PC-9 (cell line): ENCODE measurements around the gene GBX2. TPM values are rescaled to one million over a fixed set of nuclear protein-coding genes. Genes with fewer than 3 reads are reported as not detected.

Experiments used
- BruUV-seq: library from RNA; stranded (reverse); fragments of 400-500 nt; replicated peaks from 2 replicates; lab custom pipeline; 2021; lab: Mats Ljungman, UMichigan
- CTCF ChIA-PET: fragments of 300-600 bp; sonication (Branson Sonifier 250); formaldehyde crosslinking; loops from one replicate; lab custom pipeline; 2022; ENCODE audit warnings: antibody characterized with exemption; lab: Charles Lee
- POLR2A ChIA-PET: fragments of 300-600 bp; sonication (Branson Sonifier 250); formaldehyde crosslinking; loops from one replicate; lab custom pipeline; 2022; ENCODE audit warnings: antibody characterized with exemption; ENCODE audit not compliant: unreplicated experiment; lab: Charles Lee
- DNase-seq, 2 experiments: peaks; one replicate each; pipeline versions ENCODE4 v3.0.0 to v3.0.0-alpha.2; 2015 to 2022; ENCODE audit warnings: mixed read lengths in 1 of 2
- H2AFZ ChIP-seq: fragments of 200-600 bp; sonication (generic); 2 replicates; pipeline ENCODE4 v1.8.1; 2017; ENCODE audit warnings: antibody characterized with exemption
- H3F3A ChIP-seq: fragments of 200-600 bp; sonication (generic); 2 replicates; pipeline ENCODE4 v1.8.1; 2017; ENCODE audit warnings: antibody characterized with exemption, mild to moderate bottlenecking, low read depth; ENCODE audit not compliant: insufficient read depth
- H3K27ac ChIP-seq: fragments of 200-600 bp; sonication (generic); 2 replicates; pipeline ENCODE4 v1.6.1; 2016; ENCODE audit warnings: mixed run types
- H3K27me3 ChIP-seq: fragments of 200-600 bp; sonication (generic); 2 replicates; pipeline ENCODE4 v1.6.1; 2016; ENCODE audit warnings: low read depth, mixed run types; ENCODE audit not compliant: insufficient read depth
- H3K36me3 ChIP-seq: fragments of 200-600 bp; sonication (generic); 2 replicates; pipeline ENCODE4 v1.6.1; 2016; ENCODE audit warnings: low read depth, mixed run types
- H3K4me1 ChIP-seq: fragments of 200-600 bp; sonication (generic); replicated peaks from 2 replicates; pipeline ENCODE4 v1.6.1; 2016; ENCODE audit warnings: mixed run types; ENCODE audit not compliant: insufficient read depth
- H3K4me2 ChIP-seq: fragments of 200-600 bp; sonication (generic); 2 replicates; pipeline ENCODE4 v1.6.1; 2017; ENCODE audit warnings: mixed run types
- H3K4me3 ChIP-seq: fragments of 200-600 bp; sonication (generic); 2 replicates; pipeline ENCODE4 v1.6.1; 2016; ENCODE audit warnings: mixed run types
- H3K79me2 ChIP-seq: fragments of 200-600 bp; sonication (generic); 2 replicates; pipeline ENCODE4 v1.6.1; 2017; ENCODE audit warnings: low read depth, mixed run types
- H3K9me2 ChIP-seq: fragments of 200-600 bp; sonication (generic); 2 replicates; pipeline ENCODE4 v1.8.1; 2017; ENCODE audit warnings: mild to moderate bottlenecking; ENCODE audit not compliant: insufficient read depth
- H3K9me3 ChIP-seq: fragments of 200-600 bp; sonication (generic); 2 replicates; pipeline ENCODE4 v1.8.1; 2016; ENCODE audit warnings: low read depth; ENCODE audit not compliant: insufficient read depth
- H4K20me1 ChIP-seq: fragments of 200-600 bp; sonication (generic); 2 replicates; pipeline ENCODE4 v1.8.1; 2017; ENCODE audit not compliant: insufficient read depth
- CTCF ChIP-seq: fragments of 200-600 bp; sonication (generic); conservative IDR thresholded peaks from 2 replicates; pipeline ENCODE4 v1.6.1; 2017; ENCODE audit warnings: mixed run types, antibody characterized with exemption, mild to moderate bottlenecking, moderate library complexity
- EZH2 ChIP-seq: fragments of 200-600 bp; sonication (generic); IDR thresholded peaks from 2 replicates; pipeline ENCODE4 v1.8.0; 2017; ENCODE audit warnings: antibody characterized with exemption, low read depth
- intact Hi-C: fragments of 100-400 bp; cut with micrococcal nuclease; formaldehyde crosslinking; loops from one replicate; pipeline ENCODE4 v1.10.0; 2022; ENCODE audit not compliant: unreplicated experiment
- total RNA-seq: library from RNA; stranded (reverse); gene quantifications from 2 replicates; pipeline ENCODE4 v1.2.3, GENCODE V29; 2021

GBX2 gene
- total RNA-seq, 1 experiment from 2014 or later: not detected

GRCh38 chr2:236130349-236130998, 37.7 kb downstream of the GBX2 start:
- H3K4me3 ChIP-seq: no peak overlapping the region
- ChIA-PET POLR2A (no interaction called here), CTCF (no interaction called here)
- H3K9me2 ChIP-seq: no peaks in the 10 kb centered on the region
- H4K20me1 ChIP-seq: peaks cover 14% of the 10 kb centered on the region; the same call in 1 of the 2 replicates
- no peaks in the 10 kb centered on the region for H3K79me2 ChIP-seq
- no peak overlapping the region for H2AFZ ChIP-seq
- no peaks in the 10 kb centered on the region for H3K27me3 ChIP-seq
- H3F3A ChIP-seq: peaks cover 8% of the 10 kb centered on the region; the same call in 1 of the 2 replicates
- intact Hi-C loops: no loop called here
- DNase-seq: no peak
- no peaks in the 10 kb centered on the region for H3K36me3 ChIP-seq
- H3K4me1 ChIP-seq: no peaks in the 10 kb centered on the region
- no peaks in the 10 kb centered on the region for H3K9me3 ChIP-seq
- no peak overlapping the region for H3K4me2 ChIP-seq
- no peak overlapping the region for H3K27ac ChIP-seq
- BruUV-seq: no TSS peak
- no peak for TF ChIP-seq EZH2
- no peak for TF ChIP-seq CTCF

- H3F3A ChIP-seq: peaks cover 12% of the 10 kb centered on the region; the same call in 1 of the 2 replicates
- H3K9me2 ChIP-seq: no peaks in the 10 kb centered on the region
- peaks cover 14% of the 10 kb centered on the region; the same call in 1 of the 2 replicates for H4K20me1 ChIP-seq
- no peak overlapping the region for H3K27ac ChIP-seq
- BruUV-seq: no TSS peak
- H3K9me3 ChIP-seq: no peaks in the 10 kb centered on the region
- ChIA-PET POLR2A (no interaction called here), CTCF (no interaction called here)
- DNase-seq: no peak
- intact Hi-C loops: no loop called here
- H3K27me3 ChIP-seq: no peaks in the 10 kb centered on the region
- no peak overlapping the region for H3K4me2 ChIP-seq
- H3K79me2 ChIP-seq: no peaks in the 10 kb centered on the region
- H3K4me3 ChIP-seq: no peak overlapping the region
- H3K36me3 ChIP-seq: 0 out of 2 replicates have a peak, but pooled peaks cover 2% of the 10 kb centered on the region
- H3K4me1 ChIP-seq: no peaks in the 10 kb centered on the region
- no peak overlapping the region for H2AFZ ChIP-seq
- TF ChIP-seq EZH2: no peak
- no peak for TF ChIP-seq CTCF
Measured at GRCh38 chr2:236129935-236130334, 38.3 kb downstream of the GBX2 start.

GRCh38 chr2:236128321-236128720, 39.9 kb downstream of the GBX2 start:
- POLR2A ChIA-PET: no interaction called here
- H3K79me2 ChIP-seq: no peaks in the 10 kb centered on the region
- 0 out of 2 replicates have a peak, but pooled peaks cover 3% of the 10 kb centered on the region for H3K36me3 ChIP-seq
- H4K20me1 ChIP-seq: peaks cover 14% of the 10 kb centered on the region; the same call in 1 of the 2 replicates
- no peak overlapping the region for H3K27ac ChIP-seq
- no TSS peak for BruUV-seq
- no peaks in the 10 kb centered on the region for H3K9me2 ChIP-seq
- H3K4me2 ChIP-seq: no peak overlapping the region
- H3K27me3 ChIP-seq: no peaks in the 10 kb centered on the region
- TF ChIP-seq CTCF (no peak), EZH2 (no peak)
- H3K4me3 ChIP-seq: no peak overlapping the region
- intact Hi-C loops: no loop called here
- no peaks in the 10 kb centered on the region for H3K4me1 ChIP-seq
- H2AFZ ChIP-seq: no peak overlapping the region
- no peaks in the 10 kb centered on the region for H3K9me3 ChIP-seq
- CTCF ChIA-PET: no interaction called here
- H3F3A ChIP-seq: peaks cover 16% of the 10 kb centered on the region; the same call in 1 of the 2 replicates
- no peak for DNase-seq
